Middle frontal gyrus (tissue), 1 donor: Measurements from ENCODE around the gene SLC26A6.

Experiments used
- DNase-seq: peaks from one replicate; pipeline ENCODE4 v3.0.0-alpha.2; 2015; ENCODE audit warnings: low spot score; ENCODE audit errors: extremely low spot score

The SLC26A6 gene

DNA sequence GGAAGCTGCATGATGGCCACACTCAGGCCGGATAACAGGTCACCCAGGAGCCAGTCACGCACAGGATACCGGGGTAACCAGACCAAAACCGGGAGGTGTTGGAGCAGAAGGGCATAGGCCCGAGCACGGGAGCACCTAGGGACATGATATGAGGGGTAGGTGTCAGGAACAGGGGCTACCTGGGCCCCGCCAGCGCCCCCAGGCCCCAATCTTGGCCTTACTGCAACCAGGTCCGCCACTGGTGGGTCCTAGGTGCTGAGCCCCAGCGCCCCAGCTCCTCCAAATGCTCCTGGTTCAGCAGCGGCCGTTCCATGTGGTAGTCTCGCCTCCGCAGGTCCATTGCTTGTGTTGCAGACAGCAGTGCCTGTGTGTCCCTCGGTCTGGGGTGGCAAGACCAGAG lies 2.0 kb downstream of the SLC26A6 start:
- DNase-seq, result no peak

DNA sequence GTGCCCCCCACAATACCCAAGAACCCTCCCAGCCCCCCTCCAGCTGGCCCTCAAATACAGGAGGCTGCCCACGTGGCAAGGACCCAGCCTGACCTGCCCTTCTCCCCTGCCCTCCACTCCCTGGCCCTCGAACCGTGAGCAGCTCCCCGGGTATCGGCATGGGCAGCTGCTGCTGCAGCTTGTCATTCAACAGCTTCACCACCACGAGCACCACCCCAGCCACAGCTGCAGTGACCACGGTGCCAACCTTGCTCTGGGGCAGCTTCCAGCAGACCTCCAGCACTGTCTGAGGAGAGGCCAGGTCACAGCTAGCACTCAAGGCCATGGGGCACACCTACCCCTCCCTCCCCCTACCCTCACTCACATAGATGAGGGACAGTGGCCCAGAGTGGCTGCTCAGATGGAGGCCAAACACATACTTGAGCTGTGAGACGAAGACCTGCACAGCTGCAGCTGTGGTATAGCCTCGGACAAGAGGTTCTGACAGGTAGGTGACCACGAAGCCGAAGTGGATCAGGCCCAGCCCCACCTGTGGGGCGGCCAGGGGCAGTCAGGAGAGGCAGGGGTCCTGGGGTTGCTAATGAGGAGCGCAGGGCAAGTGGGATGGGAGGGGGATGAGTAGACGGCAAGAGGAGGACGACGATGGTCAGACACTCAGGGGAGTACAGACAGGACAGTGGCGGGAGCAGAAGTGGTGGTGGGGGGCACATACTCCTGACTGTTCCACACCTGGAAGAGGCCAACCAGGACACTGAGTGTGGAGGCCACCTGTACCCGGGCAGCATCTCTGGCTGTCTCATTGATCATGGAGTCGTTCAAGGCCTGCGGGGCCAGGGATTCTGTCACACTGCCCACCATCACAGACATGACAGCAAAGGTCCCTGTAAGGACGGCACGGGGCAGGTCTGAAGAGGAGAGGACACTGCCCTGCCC lies 3.5 kb downstream of the SLC26A6 start:
- DNase-seq, result no peak

DNA sequence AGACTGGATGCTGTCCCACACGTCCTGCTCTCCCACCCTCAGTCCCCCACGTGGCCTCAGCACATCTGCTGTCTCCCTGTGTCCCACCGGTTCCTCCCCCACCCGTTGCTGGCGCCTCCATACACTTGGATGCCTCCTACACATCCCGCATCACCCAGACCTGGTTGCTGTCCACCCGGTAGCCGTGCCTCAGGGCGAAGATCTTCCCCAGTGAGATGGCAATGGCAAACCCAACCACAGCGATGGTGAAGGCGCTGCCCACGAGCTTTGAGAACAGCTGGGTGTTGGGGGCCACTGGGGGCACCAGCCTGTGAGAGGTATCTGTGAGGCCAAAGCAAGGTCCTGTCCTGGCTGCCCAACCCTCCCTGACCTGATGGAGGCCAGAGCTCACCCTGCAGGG lies 4.4 kb downstream of the SLC26A6 start:
- DNase-seq, result no peak

DNA sequence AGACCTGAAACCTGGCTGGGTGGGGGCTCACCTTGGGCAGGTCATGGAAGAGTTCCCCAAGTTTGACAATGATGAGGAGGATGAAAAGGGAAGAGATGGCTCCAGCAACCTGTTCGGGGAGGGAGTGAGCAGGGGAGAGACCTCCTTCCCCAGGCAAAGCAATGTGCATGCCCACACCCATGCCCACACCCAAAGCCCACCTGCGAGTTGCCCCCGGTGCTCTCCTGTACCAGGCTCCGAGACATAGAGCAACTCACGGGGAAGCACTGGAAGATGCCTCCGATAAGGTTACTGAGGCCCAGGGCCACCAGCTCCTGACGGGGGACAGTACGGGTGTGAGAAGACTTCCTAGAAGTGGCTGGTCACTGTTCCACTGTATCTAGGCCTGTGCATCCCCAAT lies 4.9 kb downstream of the SLC26A6 start:
- no peak for DNase-seq

DNA sequence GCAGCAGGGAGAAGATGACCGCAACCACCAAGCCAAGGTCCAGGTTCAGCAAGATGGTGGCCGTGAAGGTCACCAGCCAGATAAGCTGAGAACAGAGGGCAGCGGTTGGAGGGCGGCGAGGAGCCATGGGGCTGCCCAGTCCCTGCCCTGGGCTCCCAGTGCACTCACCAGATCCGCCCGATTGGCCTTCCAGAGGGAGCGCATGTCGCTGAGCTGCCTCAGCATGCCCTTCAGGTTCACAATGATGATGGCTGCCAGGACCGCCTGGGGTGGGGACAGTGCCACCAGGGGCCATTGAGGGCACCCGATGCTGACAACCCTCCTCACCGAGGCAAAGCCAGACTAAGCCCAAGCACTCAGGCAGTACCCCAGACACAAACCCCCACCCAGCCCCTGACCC lies 5.4 kb downstream of the SLC26A6 start:
- no peak for DNase-seq

DNA sequence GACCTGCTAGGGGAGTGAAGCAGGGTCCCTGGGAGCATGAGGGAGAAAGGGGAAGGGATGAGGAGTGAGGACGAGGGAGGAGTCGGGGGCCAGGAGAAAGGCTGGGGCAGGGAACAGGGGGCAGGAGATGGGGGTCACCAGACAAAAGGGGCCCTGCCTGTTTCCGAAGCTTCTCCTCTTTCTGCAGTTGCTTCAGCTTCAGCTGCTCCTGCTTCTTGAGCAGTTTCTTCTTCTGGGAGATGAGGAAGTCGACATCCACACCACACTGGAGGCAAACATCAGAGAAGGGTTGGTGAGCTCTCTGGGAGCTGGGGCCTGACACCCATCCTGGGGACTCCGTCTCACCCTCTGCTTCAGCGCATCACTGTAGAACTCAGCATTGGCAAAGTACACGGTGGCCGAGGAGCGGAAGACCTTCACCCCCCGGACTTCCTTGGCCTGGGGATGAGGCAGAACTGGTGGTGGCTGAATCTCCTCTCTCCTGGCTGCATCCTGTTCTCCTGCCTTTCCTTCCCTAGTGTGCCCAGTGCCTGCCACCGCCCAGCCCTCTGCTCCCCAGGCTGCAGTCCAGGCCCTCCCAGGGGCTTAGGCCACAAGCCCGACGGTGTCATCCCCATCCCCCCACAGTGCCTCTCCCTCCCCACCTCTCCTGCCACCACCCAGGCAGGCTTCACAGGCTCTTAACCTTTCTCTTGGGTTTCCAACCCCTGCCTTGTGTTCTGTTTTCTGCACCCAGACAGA lies 6.8 kb downstream of the SLC26A6 start:
- DNase-seq, result no peak

DNA sequence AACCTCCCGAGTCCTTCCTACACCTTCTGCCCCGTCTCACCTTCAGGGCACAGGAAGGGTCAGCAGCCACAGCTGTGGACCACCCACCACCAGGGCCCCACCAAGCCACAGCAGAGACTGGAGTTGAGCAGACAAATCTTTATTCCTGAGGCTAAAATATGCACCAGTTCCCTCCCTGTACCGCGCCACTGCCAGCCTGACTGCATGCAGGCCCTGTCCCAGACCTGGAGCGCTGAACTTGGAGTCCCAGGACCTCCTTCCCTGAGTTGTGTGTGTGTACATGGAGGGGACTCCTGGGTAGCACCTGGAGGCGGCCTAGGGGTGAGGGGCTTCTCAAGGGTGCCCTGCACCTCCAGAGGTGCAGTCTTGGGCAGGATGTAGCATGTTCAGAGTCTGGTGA lies 9.7 kb downstream of the SLC26A6 start:
- no peak for DNase-seq

DNA sequence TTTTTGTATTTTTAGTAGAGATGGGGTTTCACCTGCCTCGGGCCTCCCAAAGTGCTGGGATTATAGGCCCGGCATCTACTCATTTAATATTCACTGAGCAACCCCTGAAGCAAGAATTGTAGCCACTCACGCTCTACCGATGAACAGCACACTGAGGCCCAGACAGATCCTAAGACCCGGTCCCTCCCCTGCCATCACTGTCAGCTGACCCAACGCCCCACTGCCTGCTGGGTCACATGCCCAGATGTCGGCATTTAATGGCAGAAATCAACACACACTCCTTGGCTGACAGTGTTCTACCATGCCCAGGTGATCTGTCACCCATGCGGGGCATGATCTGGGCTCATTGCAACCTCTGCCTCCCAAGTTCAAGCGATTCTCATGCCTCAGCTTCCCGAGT lies 10.5 kb downstream of the SLC26A6 start:
- no peak for DNase-seq

DNA sequence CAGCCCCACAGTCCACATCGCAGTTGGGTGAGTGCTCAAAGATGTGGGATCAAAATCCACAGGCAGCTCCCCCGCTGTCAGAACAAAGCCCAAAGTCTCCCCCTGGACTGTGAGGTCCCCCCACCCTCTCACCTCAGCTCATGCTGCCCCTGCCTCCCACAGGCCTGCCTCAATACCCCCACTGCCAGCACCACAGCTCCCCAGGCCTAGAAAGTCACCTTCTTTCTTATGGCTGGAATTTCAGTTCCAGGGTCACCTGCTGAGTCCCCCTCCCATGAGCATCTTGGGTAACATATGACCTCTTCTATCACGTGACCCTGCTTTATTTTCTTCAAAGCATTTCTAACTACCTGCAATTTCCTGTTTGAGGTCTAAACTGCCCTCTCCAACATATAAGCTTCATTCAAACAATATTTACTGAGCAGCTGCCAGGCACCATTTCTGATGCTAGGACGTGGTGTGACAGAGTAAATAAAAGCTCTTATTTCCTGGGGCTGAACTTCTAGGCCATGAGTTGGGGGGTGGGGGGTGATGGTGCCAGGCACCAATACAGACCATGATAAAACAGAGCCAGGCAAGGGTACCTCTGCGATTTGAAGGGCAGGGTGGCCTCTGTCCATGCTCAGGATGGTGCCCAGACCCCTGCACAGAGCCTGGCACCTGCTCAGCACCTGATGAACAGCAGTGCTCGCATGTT lies 11.3 kb downstream of the SLC26A6 start:
- no peak for DNase-seq

DNA sequence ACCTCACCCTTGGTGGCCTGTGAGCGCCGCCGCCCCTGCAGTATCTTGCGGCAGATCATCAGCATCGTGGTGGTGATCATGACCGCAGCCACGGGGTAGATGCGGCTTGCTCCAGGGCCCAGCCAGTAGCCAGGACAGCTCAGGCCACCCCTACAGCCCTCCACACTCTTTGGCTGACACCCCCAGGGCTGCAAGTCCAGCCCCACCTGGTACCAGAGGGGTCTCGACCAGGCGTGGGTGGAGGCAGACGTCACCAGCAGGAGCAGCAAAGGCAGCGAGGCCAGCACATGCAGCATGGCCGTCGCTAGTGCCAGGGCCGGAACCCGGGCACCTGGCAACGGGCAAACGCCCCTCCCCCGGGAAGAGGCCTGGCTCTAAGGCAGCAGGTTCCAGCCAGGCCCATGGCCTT lies 13.8 kb downstream of the SLC26A6 start, which contains the start of gene TMEM89:
TMEM89 (minus strand) TSS at position 309 of the 409 bp plus-strand sequence; CDS start at position 296, 13 bp downstream.
- no peak for DNase-seq

DNA sequence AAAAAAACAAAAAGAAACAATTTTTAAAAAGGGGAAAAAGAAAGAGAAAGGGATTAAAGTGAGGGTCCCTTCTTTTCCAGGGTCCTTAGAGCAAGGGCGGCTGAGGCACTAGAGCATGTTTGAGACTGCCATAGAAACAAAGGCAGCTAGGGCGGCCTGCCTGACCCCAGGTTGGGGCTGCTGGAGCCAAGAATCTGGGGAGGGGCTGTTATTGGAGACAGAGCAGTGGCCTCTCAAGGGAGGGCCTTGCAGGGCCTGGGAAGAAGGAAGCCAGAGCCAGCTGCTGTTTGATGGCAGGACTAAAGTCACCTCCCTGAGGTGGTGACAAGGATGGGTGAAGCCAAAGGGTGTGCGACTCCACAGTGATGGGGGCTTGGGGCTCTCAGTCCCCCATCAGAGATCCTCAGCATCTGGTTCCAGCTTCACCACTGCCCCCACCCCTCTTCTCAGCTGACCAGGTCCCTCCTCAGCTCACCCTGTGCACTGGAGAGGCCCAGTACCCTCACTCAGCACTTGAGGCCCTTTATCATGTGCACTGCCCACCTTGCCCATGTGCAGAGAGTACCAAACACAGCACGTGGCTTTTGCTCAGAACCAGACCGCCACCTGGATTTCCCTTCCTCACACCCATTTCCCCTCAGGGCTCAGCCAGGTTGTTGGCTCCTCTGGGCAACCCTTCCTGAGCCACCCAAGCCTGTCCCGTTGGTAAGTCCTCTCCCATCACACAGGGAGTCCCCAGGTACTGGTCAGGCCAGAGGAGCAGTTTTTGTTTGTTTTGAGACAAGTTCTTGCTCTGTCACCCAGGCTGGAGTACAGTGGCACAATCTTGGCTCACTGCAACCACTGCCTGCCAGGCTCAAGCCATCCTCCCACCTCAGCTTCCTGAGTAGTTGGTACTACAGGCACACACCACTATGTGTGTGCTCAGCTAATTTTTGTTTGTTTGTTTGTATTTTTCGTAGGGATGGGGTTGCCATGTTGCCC lies 15.4 kb downstream of the SLC26A6 start:
- no peak for DNase-seq

DNA sequence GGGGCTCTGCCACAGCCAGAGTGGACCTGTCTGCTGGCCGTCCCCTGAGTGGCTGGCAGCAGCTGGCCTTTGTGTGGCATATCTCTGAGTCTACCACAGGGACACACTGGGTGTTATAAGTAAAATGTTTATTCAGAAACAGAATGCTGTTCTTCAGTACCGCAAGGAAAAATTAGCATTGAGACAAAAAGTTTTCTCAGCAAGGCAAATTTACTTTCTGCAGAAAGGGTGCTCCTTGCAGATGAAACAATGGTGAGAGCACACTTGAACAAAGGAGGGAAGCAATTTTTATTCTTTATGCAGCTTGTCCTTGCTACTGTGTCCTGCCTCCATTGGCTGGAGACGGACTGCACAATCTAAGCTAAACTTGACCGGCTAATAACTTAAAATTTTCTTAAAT lies 17.7 kb downstream of the SLC26A6 start:
- no peak for DNase-seq

DNA sequence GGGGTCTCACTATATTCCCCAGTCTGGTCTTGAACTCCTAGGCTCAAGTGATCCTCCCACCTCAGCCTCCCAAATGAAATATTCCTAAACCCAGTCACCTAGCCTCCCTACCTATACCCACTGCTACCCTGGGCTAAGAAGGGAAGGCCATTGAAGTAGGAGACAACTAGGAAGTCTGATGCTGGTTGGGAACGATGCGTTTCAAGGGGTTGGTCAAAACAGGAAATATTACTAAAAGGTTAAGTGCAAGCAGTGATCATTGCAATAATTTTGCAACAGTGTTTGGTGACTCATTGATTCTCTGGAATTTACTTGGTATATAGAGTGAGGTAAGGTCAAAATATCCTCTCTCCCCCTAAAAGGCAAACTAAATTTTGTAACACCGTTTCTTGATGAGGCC lies 21.2 kb downstream of the SLC26A6 start:
- DNase-seq, result no peak

DNA sequence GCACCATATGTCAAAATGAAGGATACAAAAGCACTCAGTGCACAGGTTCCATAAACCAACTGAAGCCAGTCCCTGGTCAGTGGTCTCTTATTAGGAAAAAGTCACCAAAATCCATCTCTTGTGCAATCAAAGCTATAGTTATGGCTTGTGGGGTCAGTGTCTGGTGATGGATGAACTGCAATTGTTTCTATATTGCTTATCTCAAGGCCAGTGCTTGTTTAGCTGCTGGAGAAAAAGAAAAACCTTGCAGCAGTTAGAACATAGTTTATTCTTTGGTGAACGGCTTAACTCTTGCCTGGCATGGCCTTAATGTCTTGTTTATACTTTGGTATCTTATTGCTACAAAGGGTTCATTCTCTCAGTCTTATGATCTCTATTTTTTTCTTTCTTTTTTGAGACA lies 23.0 kb downstream of the SLC26A6 start:
- no peak for DNase-seq

DNA sequence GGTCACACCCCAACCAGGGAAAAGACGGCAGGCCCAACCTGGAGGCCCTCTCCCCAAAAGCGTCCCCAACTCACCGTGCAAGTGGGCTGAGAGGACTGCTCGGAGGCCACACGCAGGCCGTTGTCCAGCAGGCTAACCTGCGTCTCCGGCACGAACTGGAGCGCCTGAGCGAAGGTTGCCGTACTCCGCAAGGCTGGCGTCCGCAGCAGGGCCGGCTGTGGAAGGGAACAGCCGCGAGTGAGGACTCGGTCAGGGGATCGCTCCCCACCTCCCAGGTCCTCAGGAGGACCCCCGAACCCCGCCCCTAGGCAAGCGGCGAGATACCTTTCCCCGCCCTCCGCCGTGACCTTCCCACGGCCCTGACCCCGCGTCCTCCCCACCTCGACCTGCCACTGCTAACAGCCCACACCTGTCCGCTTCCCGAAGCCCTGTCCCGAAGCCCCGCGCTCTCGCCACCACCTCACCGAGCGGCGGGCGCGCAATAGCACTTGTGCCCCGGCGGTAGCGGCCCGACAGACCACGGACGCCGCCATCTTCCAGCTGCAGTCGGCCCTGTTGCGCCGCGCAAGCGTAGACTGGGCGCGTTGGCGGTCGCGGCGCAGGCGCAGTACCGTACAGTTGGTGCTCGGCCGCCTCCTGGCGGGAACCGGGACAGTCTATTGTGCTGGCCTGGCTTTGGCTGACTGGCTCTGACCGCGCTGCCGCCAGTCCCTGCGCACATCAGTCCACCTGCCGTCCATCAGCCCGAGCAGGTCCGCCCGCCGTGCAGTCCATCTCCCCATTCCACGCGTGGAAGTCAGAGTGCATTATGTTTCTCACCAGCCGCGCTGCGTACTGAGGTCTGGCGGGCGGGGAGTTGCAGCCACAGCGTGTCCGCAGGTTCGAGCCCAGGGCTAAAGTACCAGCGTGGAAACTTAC lies 25.9 kb downstream of the SLC26A6 start, which contains the start of gene UQCRC1:
UQCRC1 (minus strand) TSS at position 559 of the 918 bp plus-strand sequence; CDS start at position 533, 26 bp downstream.
- peak; percentile 82 for DNase-seq

DNA sequence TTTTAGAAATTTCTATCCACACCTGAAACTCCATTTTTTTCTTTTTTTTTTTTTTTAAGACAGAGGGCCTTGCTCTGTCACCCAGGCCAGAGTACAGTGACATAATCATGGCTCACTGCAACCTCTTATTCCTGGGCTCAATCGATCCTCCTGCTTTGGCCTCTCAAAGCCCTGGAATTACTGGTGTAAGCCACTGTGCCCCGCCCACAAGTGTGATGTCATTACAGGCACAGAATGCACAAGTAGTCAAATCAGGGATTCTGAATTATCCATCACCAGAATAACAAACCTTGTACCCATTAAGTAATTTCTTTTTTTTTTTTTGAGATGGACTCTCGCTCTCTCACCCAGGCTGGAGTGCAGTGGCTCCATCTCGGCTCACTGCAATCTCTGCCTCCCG lies 27.7 kb downstream of the SLC26A6 start:
- DNase-seq, result no peak

DNA sequence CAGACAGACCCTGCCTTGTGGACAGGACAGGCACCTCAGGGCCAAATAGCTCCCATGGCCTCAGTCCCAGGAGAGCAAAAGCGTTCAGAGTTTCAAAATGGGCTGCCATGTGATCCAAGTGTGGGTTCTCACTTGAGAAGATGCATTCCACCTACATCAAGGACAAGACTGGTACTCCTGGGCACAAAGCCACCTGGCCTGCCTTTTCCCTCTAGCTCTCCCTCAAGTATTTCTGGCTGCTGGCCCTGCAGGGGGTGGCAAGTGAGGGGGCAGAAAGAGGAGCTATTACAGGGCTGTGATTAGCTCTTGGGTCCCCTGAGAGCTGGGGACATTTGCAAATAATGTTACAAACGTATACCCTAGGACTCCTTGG lies 33.7 kb downstream of the SLC26A6 start:
- peak; percentile 16 for DNase-seq

DNA sequence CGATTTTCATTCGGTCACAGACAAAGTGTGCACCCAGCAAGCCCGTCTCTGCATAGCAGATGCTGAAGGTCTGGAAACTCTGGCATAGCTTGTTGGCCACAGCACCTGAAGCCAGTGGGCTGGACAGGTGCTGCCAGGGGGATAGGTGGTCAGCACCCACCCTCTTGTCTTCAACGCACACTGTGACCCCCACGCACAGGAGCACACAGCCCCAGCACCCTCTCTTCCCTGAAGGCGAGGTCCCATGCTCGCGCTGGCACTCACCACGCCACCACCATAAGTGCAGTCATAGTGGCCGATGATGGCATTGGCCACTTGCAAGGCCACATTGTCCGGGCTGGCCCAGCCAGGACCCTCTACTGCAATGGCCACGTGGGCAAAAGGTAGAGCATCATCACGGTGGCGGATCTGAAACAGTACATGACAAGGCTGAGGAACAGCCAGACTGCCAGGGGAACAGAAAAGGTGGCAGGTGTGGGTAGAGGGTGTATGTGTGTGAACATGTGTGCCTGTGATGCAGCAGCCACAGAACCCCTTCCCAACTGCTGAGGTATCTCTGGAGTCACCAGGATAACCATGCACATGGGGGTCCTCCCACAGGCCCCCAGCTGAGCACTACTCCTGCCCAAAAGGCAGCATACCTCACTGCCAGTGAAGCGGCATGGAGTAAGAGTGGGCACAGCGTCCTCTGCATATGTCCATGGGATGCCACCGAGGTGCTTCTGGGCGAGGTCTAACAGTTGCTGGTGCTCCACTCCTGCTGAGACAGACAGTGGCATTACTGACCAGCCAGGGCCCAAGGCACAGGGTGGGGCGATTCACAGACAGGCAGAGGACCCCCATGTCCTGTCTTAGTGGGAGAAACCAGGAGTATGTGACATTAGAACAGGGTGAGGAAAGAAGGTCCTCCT lies 34.3 kb downstream of the SLC26A6 start:
- DNase-seq, result no peak
